ENCODE results near the gene AGAP1.

The AGAP1 gene

GRCh38 chr2:235534678-235535422 is 41.0 kb downstream of the AGAP1 start:
- DNase-seq: peak; percentile 53

- peak; percentile 58 for DNase-seq
Measured at GRCh38 chr2:235535423-235536130, 41.7 kb downstream of the AGAP1 start.

- DNase-seq: peak; percentile 53
Measured at GRCh38 chr2:235536711-235537110, 42.9 kb downstream of the AGAP1 start.

GRCh38 chr2:235537186-235537585 is 43.3 kb downstream of the AGAP1 start:
- DNase-seq: peak; percentile 38

- DNase-seq: no peak
Measured at GRCh38 chr2:235537587-235537986, 43.7 kb downstream of the AGAP1 start.

- peak; percentile 28 for DNase-seq
Measured at GRCh38 chr2:235538144-235538639, 44.3 kb downstream of the AGAP1 start.

GRCh38 chr2:235538981-235539380 is 45.1 kb downstream of the AGAP1 start:
- DNase-seq: no peak

- peak; percentile 30 for DNase-seq
Measured at GRCh38 chr2:235539773-235540172, 45.9 kb downstream of the AGAP1 start.

GRCh38 chr2:235541016-235541415 is 47.2 kb downstream of the AGAP1 start:
- no peak for DNase-seq

GRCh38 chr2:235541838-235542549 is 48.2 kb downstream of the AGAP1 start:
- peak; percentile 34 for DNase-seq

- DNase-seq: peak; percentile 38
Measured at GRCh38 chr2:235542733-235543127, 48.9 kb downstream of the AGAP1 start.

- DNase-seq: peak; percentile 58
Measured at GRCh38 chr2:235543128-235543750, 49.4 kb downstream of the AGAP1 start.

- DNase-seq: peak; percentile 27
Measured at GRCh38 chr2:235543851-235544688, 50.2 kb downstream of the AGAP1 start.

- no peak for DNase-seq
Measured at GRCh38 chr2:235544689-235544969, 50.8 kb downstream of the AGAP1 start.

- DNase-seq: peak; percentile 24
Measured at GRCh38 chr2:235545339-235546150, 51.7 kb downstream of the AGAP1 start.

- DNase-seq: no peak
Measured at GRCh38 chr2:235546151-235546435, 52.2 kb downstream of the AGAP1 start.

- DNase-seq: no peak
Measured at GRCh38 chr2:235546436-235546835, 52.6 kb downstream of the AGAP1 start.

- DNase-seq: no peak
Measured at GRCh38 chr2:235549735-235550377, 56.0 kb downstream of the AGAP1 start.

GRCh38 chr2:235550378-235550760 is 56.5 kb downstream of the AGAP1 start:
- DNase-seq: no peak

- DNase-seq: no peak
Measured at GRCh38 chr2:235550946-235551345, 57.1 kb downstream of the AGAP1 start.

- DNase-seq: no peak
Measured at GRCh38 chr2:235551965-235552364, 58.1 kb downstream of the AGAP1 start.

Measured in activated effector memory CD4-positive, alpha-beta T cell treated with anti-CD3 and anti-CD28 coated beads, Interleukin-2, amount 50 U/mL, for 16 hours (primary cell).